Activated T-cell treated with anti-CD3 and anti-CD28 coated beads for 24 hours (primary cell): Measurements from ENCODE around the gene CAPNS1.
A peak's percentile ranks its signal among the peaks of the same experiment; 100 is the strongest.

Experiments
- DNase-seq: peaks from one replicate; pipeline ENCODE4 v3.0.0-alpha.2; 2020; ENCODE audit warnings: low read depth

CAPNS1 gene

DNA sequence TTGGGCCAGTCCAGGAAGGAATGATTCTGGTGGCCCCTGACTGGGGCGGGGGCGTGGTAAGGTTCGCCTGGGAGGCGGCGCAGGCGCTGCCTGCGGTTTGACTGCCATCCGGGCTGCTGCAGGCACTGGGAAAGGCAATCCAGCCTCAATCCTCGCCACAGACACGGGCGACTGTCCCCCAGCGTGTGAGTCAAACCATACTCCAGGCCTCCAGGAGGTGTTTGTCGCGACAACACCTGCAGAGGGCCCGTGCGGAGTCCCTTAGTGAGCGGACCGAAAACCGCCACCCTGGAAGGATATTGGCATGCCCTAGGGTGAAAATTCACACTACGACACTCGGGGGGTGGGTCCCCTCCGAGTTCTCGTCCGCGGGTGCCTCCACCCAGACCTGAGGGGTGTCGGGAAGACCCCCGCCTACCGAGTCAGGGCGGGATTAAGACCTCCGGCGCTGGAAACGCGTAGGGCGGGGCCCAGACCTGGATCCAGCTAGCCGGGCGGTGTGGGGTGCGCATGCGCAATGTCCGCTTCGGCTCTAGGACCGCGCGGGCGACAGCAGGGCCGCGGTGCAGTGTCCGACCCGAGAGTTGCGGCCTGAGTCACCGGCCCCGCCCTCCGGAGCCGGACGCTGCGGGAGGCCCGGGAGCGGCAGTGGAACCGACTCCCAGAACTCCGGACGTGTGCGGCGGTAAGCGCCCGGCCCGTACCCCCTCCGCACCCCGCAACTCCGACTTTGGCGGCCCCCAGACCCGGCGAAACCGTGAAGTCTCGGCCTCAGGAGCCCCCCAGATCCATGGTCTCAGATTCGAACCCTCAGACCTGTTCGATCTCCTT, at the start of gene CAPNS1:
TSS of gene CAPNS1 (plus strand) at position 594 of the 831 bp plus-strand sequence. CDS start 946 bp downstream, outside the sequence.
- peak; percentile 89 for DNase-seq

DNA sequence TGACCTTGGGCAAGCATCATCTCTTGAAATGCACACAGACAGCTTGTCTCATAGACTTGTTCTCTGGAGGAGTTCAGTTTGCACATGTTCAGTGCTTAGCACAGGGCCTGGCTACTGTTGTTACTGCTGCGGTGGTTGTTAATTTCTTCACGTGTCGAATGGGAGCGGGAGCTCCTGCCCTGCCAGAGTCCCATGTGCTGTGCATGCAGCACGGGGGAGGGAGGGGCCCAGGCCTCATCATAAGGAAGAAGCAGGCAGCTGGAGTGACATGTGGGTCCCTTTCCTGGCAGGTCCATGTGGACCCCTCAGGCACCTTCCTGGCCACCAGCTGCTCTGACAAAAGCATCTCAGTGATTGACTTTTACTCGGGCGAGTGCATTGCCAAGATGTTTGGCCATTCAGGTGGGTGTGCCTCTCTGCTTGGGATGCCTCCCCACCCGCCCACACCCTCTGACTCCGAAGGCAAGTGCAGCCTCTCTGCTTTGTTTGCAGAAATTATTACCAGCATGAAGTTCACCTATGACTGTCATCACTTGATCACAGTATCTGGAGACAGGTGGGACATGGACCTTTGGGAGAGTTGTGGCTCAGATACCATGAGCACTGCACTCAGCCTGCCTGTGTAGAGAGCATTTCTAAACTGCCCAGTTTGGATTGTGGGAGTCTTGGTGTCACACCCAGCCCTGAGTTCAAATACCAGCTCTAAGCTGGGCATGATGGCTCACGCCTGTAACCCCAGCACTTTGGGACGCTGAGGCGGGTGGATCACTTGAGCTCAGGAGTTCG, 48.8 kb upstream of the CAPNS1 start:
- DNase-seq: no peak

DNA sequence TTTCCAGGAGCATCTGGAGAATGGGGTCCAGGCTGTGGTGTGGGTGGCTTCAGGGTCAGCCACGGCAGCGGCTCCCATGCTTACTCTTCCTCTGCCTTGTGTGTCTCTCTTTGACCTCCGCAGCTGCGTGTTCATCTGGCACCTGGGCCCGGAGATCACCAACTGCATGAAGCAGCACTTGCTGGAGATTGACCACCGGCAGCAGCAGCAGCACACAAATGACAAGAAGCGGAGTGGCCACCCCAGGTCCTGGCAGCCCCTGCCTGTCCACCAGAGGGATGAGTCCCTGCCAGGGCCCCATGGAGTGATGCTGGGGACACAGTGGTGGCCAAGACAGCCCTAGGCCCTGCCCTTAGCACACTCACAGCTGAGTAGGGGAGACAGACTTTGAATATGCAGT, 47.3 kb upstream of the CAPNS1 start:
- DNase-seq: no peak

DNA sequence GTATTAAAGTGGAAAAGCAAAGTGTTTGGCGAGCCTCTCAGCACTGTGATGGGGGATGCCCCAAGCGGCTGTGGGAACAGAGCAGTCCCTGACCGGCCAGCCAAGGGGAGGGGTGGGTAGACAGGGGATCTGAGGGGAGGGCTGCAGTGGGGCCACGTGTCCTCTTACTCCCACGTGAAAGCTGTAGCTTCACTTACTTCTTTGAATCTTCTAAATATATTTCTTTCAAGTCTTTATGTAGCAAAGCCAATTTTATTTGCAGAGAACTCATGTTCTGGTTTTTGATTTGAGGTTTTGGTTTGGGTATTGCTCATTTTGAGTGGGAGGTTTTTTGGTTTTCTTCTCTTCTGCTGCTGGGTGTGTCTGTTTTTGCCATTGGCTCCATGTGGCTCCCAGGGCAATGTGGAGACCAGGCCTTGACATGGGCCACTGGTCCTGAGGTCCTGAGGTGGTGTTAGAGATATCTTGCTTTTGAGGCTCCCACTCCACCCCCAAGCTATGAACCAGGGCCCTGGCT, 46.7 kb upstream of the CAPNS1 start:
- no peak for DNase-seq

DNA sequence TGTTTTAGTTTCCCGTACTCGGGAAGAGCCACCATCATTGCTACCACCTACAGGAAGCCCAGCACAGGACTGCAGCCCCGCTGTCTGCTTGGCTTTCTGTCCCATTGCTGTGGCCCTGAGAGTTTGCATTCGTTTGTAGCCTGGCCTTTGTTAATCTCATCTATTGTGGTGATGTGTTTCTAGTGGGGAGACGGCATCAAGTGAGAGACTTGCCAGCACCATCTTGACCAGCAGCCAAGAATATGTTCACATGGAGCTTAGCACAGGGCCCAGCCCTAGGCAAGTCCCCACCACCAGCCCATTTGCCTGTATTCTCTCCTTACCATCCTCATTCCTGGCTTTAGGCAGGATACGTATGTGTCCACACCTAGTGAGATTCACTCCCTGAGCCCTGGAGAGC, 46.2 kb upstream of the CAPNS1 start:
- DNase-seq: no peak

DNA sequence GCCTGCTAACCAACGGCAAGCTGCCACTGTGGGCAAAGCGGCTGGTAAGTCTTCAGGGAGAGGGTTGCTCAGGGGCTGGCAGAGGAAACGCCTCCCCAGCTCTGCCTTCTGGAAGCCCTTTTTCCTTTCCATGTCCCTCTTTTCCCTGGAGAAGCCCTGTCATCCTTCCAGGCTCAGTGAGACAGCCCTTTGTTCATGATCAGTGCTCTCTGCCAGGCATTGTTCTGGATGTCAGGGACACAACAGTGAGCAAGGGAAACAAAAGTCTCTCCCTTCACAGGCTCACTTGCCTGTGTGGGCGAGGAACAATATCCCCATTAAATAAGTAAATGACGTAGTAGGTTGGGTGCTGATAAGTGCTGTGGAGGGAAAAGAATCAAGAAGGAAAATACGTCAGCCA, 42.8 kb upstream of the CAPNS1 start:
- no peak for DNase-seq

DNA sequence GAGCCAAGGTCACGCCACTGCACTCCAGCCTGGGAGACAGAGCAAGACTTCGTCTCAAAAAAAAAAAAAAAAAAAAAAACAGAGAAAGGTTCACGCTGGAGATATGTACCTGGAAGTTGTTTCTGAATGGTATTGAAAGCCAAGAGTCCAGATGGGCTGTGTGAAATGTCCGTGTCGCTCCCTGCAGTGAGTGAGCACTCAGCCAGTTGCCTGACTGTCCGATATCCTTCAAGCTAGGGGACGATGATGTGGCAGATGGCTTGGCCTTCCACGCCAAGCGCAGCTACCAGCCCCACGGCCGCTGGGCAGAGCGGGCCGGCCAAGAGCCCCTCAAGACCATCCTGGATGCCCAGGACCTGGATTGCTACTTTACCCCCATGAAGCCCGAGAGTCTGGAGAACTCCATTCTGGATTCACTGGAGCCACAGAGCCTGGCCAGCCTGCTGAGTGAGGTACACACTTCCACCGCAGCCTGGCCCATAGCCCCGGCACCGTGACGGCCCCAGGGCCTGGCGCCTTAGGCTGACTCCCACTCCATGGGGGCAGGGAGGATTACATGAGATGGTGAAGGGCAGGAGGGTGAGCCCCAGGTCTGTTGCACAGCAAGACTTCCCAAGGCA, 40.6 kb upstream of the CAPNS1 start:
- no peak for DNase-seq

DNA sequence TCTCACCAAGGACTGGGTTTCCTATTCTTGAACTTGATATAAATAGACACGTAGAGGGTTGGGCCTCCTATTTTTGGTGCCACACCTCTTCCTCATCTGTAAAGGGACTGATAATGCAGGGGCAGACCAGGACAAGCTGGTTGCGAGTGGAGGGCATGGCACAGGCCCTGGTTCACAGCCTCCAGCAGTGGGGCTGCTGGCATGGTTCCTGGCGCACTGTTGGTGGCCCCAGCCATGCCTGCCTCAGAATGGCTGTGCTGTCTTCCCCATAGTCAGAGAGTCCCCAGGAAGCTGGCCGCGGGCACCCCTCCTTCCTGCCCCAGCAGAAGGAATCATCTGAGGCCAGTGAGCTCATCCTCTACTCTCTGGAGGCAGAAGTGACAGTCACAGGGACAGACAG, 39.4 kb upstream of the CAPNS1 start:
- no peak for DNase-seq

DNA sequence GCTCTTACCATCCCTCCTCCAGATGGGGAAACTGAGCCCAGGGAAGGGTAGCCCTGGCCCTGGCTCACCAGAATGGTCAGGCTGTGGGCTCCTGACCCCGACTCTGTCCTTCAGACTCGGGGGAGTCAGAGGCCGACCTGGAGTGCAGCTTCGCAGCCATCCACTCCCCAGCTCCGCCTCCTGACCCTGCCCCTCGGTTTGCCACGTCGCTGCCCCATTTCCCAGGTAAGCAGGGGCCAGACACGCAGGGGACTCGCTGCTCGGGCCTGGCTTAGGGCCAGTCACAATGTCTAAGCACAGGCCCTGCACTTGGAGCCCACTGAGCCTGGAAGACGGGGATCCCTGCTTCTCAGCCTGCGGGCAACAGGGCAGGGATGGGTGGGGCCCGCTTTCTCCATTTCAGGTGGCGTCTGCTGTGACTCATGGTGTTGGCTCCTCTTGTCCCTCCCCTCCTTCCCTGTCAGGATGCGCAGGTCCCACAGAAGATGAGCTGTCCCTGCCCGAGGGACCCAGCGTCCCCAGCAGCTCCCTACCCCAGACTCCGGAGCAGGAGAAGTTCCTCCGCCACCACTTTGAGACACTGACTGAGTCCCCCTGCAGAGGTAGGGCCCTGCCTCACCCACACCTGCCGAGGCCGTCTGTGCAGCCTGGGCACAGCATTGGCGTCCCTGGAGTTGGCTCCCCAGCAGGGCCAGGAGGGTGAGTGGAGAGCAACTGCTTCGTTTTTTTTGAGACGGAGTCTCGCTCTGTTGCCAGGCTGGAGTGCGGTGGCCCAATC, 38.1 kb upstream of the CAPNS1 start:
- DNase-seq: no peak

DNA sequence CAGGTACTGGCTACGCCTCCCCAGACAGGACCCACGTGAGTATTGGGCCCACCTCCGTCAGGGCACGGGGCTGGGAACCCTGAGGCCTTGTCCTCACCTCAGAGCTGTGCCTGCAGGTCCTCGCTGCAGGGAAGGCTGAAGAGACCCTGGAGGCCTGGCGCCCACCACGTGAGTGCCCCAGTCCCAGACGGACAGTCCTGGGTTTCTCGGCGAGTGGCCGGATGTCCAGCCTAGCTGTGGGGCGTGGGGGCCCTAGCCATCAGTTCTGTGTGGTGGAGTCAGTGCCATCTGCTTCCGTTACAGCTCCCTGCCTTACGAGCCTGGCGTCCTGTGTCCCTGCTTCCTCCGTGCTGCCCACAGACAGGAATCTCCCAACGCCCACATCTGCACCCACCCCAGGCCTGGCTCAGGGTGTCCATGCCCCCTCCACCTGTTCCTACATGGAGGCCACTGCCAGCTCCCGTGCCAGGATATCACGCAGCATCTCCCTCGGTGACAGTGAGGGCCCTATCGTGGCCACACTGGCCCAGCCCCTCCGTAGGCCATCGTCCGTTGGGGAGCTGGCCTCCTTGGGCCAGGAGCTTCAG, 36.7 kb upstream of the CAPNS1 start:
- no peak for DNase-seq

DNA sequence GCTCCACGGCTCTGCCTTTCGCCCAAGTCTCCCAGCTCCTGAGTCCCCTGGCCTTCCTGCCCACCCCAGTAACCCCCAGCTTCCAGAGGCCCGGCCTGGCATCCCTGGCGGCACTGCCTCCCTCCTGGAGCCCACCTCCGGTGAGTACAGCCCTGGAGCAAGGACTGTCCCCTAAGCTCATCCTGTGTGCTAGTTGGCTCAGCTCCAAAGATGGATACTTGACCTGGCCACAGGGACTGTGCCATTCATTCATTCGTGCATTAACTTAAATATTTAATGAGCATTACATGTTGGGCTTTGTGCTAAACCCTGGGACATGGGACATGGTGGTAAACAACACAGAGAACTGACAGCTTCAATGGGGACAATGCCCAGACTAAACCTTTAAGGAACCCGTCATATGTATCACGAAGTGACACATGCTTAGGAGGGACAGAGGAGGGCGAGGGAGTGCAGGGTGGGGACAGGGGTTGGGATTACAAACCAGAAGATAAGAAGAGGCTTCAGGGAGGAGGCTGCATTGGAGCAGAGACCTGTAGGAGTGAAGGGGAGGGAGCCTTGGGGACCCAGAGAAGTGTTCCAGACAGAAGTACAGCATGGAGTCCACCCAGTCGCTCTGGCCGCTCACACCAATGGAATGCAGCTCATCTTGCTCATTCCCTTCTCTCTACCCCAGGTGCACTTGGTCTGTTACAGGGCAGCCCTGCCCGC, 35.9 kb upstream of the CAPNS1 start:
- no peak for DNase-seq

DNA sequence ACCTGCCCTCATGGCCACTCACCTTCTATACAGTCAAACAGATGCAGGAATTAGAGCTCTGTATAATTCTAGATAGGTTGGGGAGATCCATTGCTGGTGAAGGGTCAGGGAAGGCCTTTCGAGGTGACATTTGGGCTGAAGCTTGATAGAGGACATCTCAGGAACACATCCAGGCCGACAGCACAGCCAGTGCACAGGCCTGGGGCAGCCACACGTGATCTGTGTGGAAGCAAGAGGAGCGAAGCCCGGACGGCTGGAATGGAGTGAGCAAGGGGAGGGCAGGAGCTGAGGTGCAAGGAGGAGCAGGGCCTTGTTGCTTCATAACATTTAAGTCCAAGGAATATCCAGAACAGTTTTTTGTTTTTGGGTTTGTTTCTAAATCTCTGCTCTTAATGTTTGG, 33.4 kb upstream of the CAPNS1 start:
- no peak for DNase-seq

DNA sequence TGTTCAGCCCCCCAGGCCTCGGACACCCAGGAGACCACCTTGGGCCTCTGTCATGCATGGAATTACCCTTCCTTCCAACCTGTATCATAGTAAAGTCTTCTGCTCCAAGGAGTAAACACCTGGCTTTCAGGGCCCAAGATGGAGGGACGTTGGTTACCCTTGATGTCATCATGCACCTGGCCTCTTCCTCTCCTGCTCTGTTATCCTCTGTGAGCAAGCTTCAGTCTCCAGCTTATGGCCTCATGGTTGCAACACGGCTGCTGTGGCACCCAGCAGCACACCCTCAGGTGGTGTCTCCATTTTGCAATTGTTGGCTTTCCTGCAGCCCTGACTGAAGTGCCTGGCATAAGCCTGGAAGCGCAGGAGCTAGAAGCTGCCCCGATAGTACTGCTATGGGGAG, 32.9 kb upstream of the CAPNS1 start:
- DNase-seq: no peak

DNA sequence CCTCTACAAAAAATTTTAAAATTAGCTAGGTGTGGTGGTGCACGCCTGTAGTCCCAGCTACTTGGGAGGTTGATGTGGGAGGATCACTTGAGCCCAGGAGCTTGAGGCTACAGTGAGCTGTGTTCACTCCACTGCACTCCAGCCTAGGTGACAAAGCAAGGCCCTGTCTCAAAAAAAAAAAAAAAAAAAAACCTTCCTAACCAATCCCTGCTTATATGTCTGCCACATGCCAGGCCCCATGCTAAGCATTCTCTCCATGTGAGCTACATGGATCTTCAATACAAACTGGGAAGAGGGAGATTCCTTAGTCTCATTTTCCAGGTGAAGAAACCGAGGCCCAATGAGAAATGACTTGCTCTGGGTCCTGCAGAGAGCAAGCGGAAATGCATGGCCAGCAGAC, 31.2 kb upstream of the CAPNS1 start:
- DNase-seq: no peak

DNA sequence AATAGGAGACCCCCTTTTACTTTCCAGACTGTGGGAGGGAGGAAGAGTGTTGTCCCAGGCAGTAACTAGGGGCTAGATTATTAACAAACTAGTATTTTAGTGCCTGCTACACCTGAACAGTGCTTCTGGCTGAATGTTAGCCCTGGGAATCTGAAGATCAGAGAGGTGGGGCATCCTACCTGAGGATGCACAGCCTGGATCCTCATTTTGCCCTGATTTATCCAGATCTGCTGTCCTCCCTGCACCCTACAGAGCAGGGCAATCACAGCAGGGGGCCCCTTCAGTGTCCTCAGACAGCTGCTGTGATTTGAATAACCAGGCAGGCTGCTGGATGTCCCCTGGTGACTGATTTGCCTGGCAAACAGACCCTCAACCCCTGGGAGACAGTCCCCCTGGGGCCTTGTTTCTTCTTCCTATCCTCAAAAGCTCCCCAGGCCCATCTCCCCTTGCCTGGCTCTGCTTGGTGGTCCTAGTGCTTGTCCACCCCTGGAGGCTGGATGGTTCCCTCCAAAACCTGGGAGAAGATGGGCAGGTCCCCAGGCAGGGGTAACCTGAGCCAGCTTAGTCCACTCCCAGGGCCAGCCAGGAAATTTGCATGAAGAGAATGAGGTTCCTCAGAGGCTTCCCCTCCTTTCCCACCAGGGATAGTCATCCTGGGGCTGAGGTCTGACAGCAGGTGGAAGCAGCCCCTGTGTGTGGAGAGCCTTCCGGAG, 29.2 kb upstream of the CAPNS1 start, which contains the start of gene OVOL3:
TSS of gene OVOL3 (plus strand) at position 657 of the 713 bp plus-strand sequence. CDS start 60 bp downstream, outside the sequence.
- no peak for DNase-seq

DNA sequence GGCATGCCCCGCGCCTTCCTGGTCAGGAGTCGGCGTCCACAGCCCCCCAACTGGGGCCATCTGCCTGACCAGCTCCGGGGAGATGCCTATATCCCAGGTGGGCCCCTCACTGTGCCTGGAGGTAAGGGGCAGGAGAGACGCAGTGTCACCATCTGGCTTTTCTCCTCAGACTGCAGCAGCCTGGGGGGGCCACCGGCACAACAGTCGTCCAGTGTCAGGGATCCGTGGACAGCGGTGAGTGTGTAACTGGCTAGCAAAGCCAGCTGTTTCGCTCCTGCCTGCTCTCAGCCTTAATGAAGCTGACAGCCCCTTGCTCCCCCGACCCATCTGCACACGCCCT, 28.7 kb upstream of the CAPNS1 start:
- no peak for DNase-seq

DNA sequence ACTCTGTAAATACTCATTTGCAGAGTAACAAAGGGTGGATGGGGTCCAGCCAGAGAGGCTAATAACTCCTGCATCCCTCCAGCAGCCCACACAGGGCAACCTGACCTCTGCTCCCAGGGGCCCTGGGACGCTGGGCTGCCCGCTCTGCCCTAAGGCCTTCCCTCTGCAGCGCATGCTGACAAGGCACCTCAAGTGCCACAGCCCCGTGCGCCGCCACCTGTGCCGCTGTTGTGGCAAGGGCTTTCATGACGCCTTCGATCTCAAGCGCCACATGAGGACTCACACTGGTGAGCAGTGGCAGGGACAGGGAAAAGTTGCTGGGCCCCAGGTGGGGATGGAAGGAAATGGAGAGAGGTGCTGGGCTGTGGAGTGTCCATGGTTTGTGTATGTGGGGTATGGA, 27.2 kb upstream of the CAPNS1 start:
- no peak for DNase-seq

DNA sequence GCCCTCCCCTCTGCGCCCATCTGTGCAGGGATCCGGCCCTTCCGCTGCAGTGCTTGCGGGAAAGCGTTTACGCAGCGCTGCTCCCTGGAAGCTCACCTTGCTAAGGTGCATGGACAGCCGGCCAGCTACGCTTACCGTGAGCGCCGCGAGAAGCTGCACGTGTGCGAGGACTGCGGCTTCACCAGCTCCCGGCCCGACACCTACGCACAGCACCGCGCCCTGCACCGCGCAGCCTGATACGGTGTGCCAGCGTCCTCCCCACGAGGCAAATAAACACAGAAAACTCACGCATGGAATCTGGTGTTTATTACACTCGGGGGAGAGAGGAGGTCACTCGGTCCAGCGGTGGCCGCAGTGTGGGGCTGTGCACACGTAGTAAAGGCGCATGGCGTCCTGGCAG, 26.4 kb upstream of the CAPNS1 start:
- DNase-seq: no peak

DNA sequence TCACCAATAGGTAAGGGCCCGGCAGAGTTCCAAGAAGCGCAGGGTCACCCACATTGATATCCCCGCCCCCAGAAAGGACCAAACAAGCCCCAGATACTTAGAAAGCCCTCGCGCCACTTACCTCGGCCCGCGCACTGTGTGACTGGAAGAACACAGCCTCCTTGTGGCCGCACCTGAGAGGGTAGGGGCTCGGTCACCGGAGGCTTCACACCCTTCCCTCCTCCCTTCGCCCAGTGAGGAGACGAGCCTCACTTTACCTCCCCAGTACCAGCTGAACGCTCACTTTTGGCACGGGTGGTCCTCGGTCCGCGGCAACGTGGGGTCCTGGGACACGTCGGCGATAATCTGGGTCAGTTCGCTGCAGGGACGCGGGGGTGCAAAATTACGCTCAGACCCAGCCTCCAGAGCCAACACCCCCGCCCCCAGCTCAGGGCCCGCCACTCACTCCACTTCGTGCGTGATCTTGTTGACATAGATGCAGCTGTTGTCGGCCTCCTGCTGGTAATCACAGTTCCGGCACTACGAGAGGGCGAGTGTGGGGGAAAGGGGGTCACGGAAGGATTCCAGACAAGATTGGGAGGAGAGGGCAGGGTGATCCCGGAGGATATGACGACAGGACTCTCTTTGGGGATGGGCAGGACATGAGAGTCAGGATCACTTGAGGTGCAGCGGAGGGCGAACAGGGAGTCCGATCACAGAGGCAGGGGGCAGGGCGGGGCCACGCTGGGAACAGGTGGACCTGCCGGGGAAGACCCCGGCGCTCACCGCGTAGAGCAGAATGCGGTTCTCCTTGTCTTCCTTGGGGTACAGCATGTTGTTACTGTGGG, 25.8 kb upstream of the CAPNS1 start:
- no peak for DNase-seq
